Natural killer cell (primary cell): ENCODE data around the gene CACNA1C. TPM values are rescaled to one million over a fixed set of nuclear protein-coding genes. Genes with fewer than 3 reads are reported as not detected.

ENCODE experiments used
- ATAC-seq, 3 donors: fragments of 150-1000 bp in 2 of 3; fragments of 200-7000 bp in 1 of 3; cut with Tn5 transposase; 1 replicate in 1 of 3; 2 replicates in 2 of 3; pipeline ENCODE4 v1.10.0; 2021; ENCODE audit warnings: mild to moderate bottlenecking in 2 of 3, moderate library complexity in 2 of 3
- DNase-seq, 2 donors: peaks; one replicate each; pipeline versions ENCODE4 v3.0.0 to v3.0.0-alpha.2; 2013 to 2021; ENCODE audit warnings: mixed read lengths in 1 of 2
- H3K27ac ChIP-seq: one replicate; pipeline ENCODE4 v1.5.1; 2013; ENCODE audit warnings: mild to moderate bottlenecking, low read length
- H3K27me3 ChIP-seq: one replicate; pipeline ENCODE4 v1.6.1; 2013; ENCODE audit warnings: low read length; ENCODE audit not compliant: control insufficient read depth, insufficient read depth
- H3K36me3 ChIP-seq: one replicate; pipeline ENCODE4 v1.6.1; 2013; ENCODE audit warnings: low read length; ENCODE audit not compliant: control insufficient read depth, insufficient read depth
- H3K4me1 ChIP-seq: one replicate; pipeline ENCODE4 v1.6.1; 2013; ENCODE audit warnings: low read length; ENCODE audit not compliant: control insufficient read depth, insufficient read depth
- H3K4me3 ChIP-seq: one replicate; pipeline ENCODE4 v1.5.1; 2013; ENCODE audit warnings: low read length
- H3K9me3 ChIP-seq: one replicate; pipeline ENCODE4 v1.6.1; 2013; ENCODE audit warnings: low read length; ENCODE audit not compliant: control insufficient read depth, insufficient read depth
- H3K27ac Mint-ChIP-seq, 2 donors: one replicate each; pipeline ENCODE4 v1.8.0; 2022; ENCODE audit warnings: mild to moderate bottlenecking in 2 of 2, mixed read lengths in 2 of 2, moderate library complexity in 1 of 2
- H3K27me3 Mint-ChIP-seq, 2 donors: one replicate each; pipeline ENCODE4 v1.8.0; 2022; ENCODE audit warnings: low read depth in 2 of 2, mixed read lengths in 2 of 2
- H3K36me3 Mint-ChIP-seq: one replicate; pipeline ENCODE4 v1.8.0; 2022; ENCODE audit warnings: mixed read lengths
- H3K4me1 Mint-ChIP-seq, 2 donors: one replicate each; pipeline ENCODE4 v1.8.0; 2022; ENCODE audit warnings: mixed read lengths in 2 of 2
- H3K4me3 Mint-ChIP-seq: one replicate; pipeline ENCODE4 v1.8.0; 2022; ENCODE audit warnings: mild to moderate bottlenecking, moderate library complexity, mixed read lengths
- H3K9me3 Mint-ChIP-seq, 2 donors: one replicate each; pipeline ENCODE4 v1.8.0; 2022; ENCODE audit warnings: mixed read lengths in 2 of 2
- WGBS: methylation state at CpG from one replicate; pipeline ENCODE4 v1.1.7; 2013; ENCODE audit warnings: missing lambda C conversion rate; ENCODE audit not compliant: insufficient coverage; 5-methylcytosine and 5-hydroxymethylcytosine counted together
- intact Hi-C: fragments of 100-400 bp; cut with micrococcal nuclease; formaldehyde crosslinking; loops from one replicate; pipeline ENCODE4 v1.14.2; 2022
- total RNA-seq, 4 donors: library from RNA; stranded (reverse); fragments of 120-200 nt in 1 of 4; gene quantifications; one replicate each; pipeline versions ENCODE4 v1.2.3 to v1.2.4, GENCODE V29; 2013 to 2022
- TF ChIP-seq, protein P1 (sequence below): fragments of 200-600 bp; IDR thresholded peaks from one replicate; pipeline ENCODE4 v1.8.0; 2022; ENCODE audit warnings: antibody characterized with exemption

The CACNA1C gene
- total RNA-seq, 3 donors from 2014 or later (not counting 1 experiment from before 2014, with no cell fraction given): 0.07 to 0.35 (median 0.08) TPM

DNA sequence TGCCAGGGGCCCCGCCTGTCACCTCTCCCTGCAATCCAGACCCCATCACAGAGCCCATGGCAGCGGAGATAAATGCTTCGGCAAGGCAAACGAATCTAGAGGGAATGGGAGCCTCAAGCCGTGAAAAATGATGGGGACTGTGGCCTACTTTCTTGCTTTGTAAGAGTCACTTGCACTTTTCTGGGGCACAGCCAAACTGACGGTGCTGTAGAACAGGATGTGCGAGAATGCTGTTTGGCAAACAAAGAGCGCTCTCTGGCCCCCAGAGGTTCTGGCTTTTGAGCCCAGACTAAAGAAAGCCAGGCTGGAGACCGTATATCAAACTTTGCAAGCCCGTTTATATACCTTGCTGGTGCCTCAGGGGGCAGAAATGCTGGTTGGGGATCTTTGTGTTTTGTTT, 108.7 kb downstream of the CACNA1C start:
- Mint-ChIP-seq H3K4me3 (no peak overlapping the region), H3K9me3 (peaks cover under 1% of the 10 kb centered on the region in 2 donors), H3K27me3 (peaks cover under 1 to 20% of the 10 kb centered on the region in 2 donors), H3K27ac (no peak overlapping the region), H3K4me1 (no peaks in the 10 kb centered on the region), H3K36me3 (peaks cover 3% of the 10 kb centered on the region)
- DNase-seq (no peak), ATAC-seq (no peak)
- Histone ChIP-seq H3K4me1 (no peaks in the 10 kb centered on the region), H3K27me3 (no peaks in the 10 kb centered on the region), H3K4me3 (no peak overlapping the region), H3K36me3 (no peaks in the 10 kb centered on the region), H3K27ac (no peak overlapping the region), H3K9me3 (no peaks in the 10 kb centered on the region)
- intact Hi-C loops: no loop called here
- WGBS: 83% methylated on average over 10 of the region's 10 CpGs
- TF ChIP-seq, protein P1, sequence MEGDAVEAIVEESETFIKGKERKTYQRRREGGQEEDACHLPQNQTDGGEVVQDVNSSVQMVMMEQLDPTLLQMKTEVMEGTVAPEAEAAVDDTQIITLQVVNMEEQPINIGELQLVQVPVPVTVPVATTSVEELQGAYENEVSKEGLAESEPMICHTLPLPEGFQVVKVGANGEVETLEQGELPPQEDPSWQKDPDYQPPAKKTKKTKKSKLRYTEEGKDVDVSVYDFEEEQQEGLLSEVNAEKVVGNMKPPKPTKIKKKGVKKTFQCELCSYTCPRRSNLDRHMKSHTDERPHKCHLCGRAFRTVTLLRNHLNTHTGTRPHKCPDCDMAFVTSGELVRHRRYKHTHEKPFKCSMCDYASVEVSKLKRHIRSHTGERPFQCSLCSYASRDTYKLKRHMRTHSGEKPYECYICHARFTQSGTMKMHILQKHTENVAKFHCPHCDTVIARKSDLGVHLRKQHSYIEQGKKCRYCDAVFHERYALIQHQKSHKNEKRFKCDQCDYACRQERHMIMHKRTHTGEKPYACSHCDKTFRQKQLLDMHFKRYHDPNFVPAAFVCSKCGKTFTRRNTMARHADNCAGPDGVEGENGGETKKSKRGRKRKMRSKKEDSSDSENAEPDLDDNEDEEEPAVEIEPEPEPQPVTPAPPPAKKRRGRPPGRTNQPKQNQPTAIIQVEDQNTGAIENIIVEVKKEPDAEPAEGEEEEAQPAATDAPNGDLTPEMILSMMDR: no peak

DNA sequence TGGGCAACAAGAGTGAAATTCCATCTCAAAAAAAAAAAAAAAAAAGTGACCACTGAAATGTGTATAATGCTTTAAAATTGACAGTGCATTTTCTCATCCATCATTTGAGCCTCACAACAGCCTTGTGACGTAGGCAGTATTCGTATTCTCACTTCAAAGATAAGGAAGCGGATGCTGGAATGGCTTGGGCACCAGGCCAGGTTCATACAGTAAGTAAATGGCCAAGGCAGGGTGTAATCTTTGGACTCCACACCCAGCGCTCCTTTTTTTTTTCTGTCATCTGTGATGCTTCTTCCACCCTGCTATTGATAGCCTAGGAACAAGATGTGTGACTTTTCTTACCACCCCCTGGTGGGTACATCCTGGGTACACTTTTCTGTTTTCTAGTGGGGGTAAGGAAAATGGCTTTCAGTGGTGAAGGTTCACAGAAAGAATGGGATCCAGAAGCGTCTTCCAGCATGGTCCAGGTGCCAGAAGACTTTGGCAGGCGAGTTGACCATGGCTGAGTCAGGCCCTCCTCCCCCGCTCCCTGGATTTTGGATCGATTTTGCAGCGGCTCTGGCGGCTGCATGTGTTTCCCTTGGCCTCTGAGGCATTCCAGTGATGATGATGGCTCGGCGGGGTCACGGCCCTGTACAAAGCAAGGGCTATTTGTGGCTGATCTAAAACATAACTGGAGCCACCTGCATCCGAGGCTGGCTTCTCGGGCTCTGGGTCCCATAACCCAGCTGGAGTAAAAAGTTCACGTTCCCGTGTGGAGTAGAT, 110.6 kb downstream of the CACNA1C start:
- H3K4me3 ChIP-seq: no peak overlapping the region
- Mint-ChIP-seq H3K27ac (no peak overlapping the region), H3K9me3 (peaks cover 9 to 11% of the 10 kb centered on the region in 2 donors), H3K4me3 (no peak overlapping the region), H3K36me3 (peaks cover 10% of the 10 kb centered on the region), H3K27me3 (peaks cover 7 to 20% of the 10 kb centered on the region in 2 donors), H3K4me1 (no peaks in the 10 kb centered on the region)
- H3K36me3 ChIP-seq: no peaks in the 10 kb centered on the region
- no peak overlapping the region for H3K27ac ChIP-seq
- no peaks in the 10 kb centered on the region for H3K9me3 ChIP-seq
- no peaks in the 10 kb centered on the region for H3K27me3 ChIP-seq
- intact Hi-C loops: no loop called here
- WGBS: 90% methylated on average over 17 of the region's 17 CpGs
- H3K4me1 ChIP-seq: no peaks in the 10 kb centered on the region
- no peak for ATAC-seq
- TF ChIP-seq, protein P1: no peak
- DNase-seq: no peak

DNA sequence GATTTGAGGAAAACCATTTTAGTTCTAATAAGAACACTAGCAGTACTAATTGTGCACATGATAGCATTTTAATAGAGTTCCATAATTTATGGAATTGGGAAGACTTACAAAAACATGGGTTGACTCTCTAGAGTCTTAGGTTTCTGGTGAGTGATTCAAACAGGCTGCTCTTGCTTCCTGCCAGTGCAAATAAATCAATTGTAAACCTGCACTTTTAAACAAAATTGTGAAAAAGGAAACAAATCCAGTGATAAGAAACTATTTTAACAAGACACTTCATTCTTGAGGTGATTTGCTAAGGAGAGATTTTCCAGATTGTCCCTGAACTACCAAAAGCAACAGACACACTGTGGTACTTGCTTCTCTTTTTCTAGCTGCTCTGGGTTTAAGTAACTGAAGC, 112.2 kb downstream of the CACNA1C start:
- Histone ChIP-seq H3K9me3 (no peaks in the 10 kb centered on the region), H3K36me3 (no peaks in the 10 kb centered on the region)
- peaks cover 9 to 11% of the 10 kb centered on the region in 2 donors for H3K9me3 Mint-ChIP-seq

More for the DNA sequence above, 112.2 kb downstream of the CACNA1C start:
- H3K27ac Mint-ChIP-seq: no peak overlapping the region
- ATAC-seq: no peak
- Histone ChIP-seq H3K4me3 (no peak overlapping the region), H3K27me3 (no peaks in the 10 kb centered on the region), H3K4me1 (no peaks in the 10 kb centered on the region), H3K27ac (no peak overlapping the region)
- TF ChIP-seq, protein P1: no peak
- no peaks in the 10 kb centered on the region for H3K4me1 Mint-ChIP-seq
- intact Hi-C loops: no loop called here
- H3K27me3 Mint-ChIP-seq: peaks cover 7 to 20% of the 10 kb centered on the region in 2 donors
- peaks cover 10% of the 10 kb centered on the region for H3K36me3 Mint-ChIP-seq
- H3K4me3 Mint-ChIP-seq: no peak overlapping the region
- no peak for DNase-seq
